ENCODE data around the gene TMEM156.
"Not testable (repeated sequence)": the region's sequence is repeated elsewhere in the genome, so short reads cannot be mapped to it uniquely, and the experiment has no call there.

TMEM156 gene

DNA sequence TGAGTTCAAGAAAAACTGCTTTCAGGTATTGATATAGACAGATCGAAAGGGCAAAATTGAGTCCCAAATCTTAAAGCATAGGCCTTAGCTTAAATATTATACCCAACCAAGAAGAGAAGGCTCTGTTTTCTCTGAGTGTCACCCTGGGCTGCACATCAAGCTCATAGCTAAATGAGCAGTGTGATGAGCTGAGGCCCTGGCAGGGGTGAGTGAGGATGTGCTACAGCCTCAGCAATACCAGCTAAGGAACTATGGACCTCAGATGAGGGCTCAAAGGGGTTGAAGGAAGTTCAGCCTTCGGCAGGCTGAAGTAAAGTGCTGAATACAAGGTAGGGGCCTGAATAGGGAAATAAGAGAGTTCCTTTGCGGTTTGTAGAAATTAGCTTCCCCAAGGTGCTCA is 85.3 kb downstream of the TMEM156 start:
- Histone ChIP-seq H3K23ac (ENCODE audit: low read length) (no peak overlapping the region), H3K27me3 (ENCODE audit: insufficient read depth, low read length, poor library complexity) (no peaks in the 10 kb centered on the region), H3K27ac (ENCODE audit: low read depth, low read length) (no peak overlapping the region), H2AK5ac (ENCODE audit: low read length) (no peak overlapping the region), H2BK5ac (ENCODE audit: low read length) (no peak overlapping the region), H3K9ac (ENCODE audit: low read length) (no peak overlapping the region), H3K56ac (ENCODE audit: low read length) (no peak overlapping the region), H3K79me1 (ENCODE audit: low read length) (no peaks in the 10 kb centered on the region), H3K4me2 (ENCODE audit: low read length) (no peak overlapping the region), H4K8ac (ENCODE audit: low read depth, low read length) (no peak overlapping the region), H3K36me3 (ENCODE audit: control insufficient read depth, insufficient read depth, low read length) (no peaks in the 10 kb centered on the region), H3K4me1 (ENCODE audit: control insufficient read depth, low read depth, low read length) (no peaks in the 10 kb centered on the region), H3K4me3 (ENCODE audit: low read length) (no peak overlapping the region), H3K79me2 (ENCODE audit: control insufficient read depth, insufficient read depth, low read length) (no peaks in the 10 kb centered on the region), H4K5ac (ENCODE audit: low read length) (no peak overlapping the region), H3K18ac (ENCODE audit: low read length) (no peak overlapping the region), H2BK120ac (ENCODE audit: low read depth, low read length) (no peak overlapping the region), H3K4ac (ENCODE audit: low read depth, low read length) (no peak overlapping the region), H2BK15ac (replicated peaks; ENCODE audit: low read depth) (no peak overlapping the region)
- DNase-seq, result no peak
- WGBS (ENCODE audit: extremely low coverage, insufficient coverage, low lambda C conversion rate), result no CpG with 5 or more reads among the region's 3 CpGs

DNA sequence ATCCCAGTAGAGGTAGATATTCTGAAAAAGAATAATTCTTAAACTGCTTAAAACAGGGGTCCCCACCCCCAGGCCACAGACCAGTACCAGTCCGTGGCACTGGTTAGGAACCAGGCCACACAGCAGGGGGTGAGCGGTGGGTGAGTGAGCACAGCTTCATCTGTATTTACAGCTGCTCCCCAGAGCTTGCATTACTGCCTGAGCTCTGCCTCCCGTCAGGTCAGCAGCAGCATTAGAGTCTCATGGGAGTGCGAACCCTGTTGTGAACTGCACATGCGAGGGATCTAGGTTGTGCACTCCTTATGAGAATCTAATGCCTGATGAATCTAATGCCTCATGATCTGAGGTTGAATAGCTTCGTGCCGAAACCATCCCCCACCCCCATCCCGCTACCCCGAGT is 87.8 kb downstream of the TMEM156 start:
- Histone ChIP-seq H3K27me3 (ENCODE audit: insufficient read depth, low read length, poor library complexity) (no peaks in the 10 kb centered on the region), H3K56ac (ENCODE audit: low read length) (no peak overlapping the region)
- no CpG with 5 or more reads among the region's 9 CpGs for WGBS (ENCODE audit: extremely low coverage, insufficient coverage, low lambda C conversion rate)

DNA sequence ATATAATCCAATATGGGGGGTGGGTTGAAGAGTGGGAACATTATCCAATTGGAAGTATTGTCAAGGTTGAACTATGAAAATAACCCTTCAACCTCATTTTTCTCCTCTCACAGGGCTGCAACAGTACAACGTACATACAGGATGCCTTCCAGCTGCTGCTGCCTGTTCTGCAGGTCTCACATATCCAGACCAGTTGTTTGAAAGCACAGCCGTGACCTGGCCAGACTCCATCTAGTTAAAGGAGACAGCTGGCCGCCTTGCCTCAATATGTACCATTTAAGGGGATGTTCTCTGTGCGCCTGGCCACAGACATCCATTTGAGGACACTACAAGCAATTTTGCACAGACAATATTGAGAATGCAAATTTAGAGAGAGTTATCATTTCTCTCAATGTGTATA is 88.9 kb downstream of the TMEM156 start:
- H3K27ac ChIP-seq (ENCODE audit: low read depth, low read length), result no peak overlapping the region
- H3K36me3 ChIP-seq (ENCODE audit: control insufficient read depth, insufficient read depth, low read length), result peaks cover 2% of the 10 kb centered on the region
- H3K79me1 ChIP-seq (ENCODE audit: low read length), result no peaks in the 10 kb centered on the region
- no peak overlapping the region for H2BK5ac ChIP-seq (ENCODE audit: low read length)
- H2BK15ac ChIP-seq (replicated peaks; ENCODE audit: low read depth), result no peak overlapping the region
- H3K4me1 ChIP-seq (ENCODE audit: control insufficient read depth, low read depth, low read length), result no peaks in the 10 kb centered on the region
- H2AK5ac ChIP-seq (ENCODE audit: low read length), result no peak overlapping the region
- WGBS (ENCODE audit: extremely low coverage, insufficient coverage, low lambda C conversion rate), result no CpG with 5 or more reads among the region's 4 CpGs
- no peak overlapping the region for H4K5ac ChIP-seq (ENCODE audit: low read length)
- H3K56ac ChIP-seq (ENCODE audit: low read length), result no peak overlapping the region
- no peak overlapping the region for H3K4me2 ChIP-seq (ENCODE audit: low read length)
- no peak overlapping the region for H3K4ac ChIP-seq (ENCODE audit: low read depth, low read length)
- no peak overlapping the region for H3K9ac ChIP-seq (ENCODE audit: low read length)
- no peak overlapping the region for H3K4me3 ChIP-seq (ENCODE audit: low read length)
- no peak overlapping the region for H3K23ac ChIP-seq (ENCODE audit: low read length)
- no peaks in the 10 kb centered on the region for H3K79me2 ChIP-seq (ENCODE audit: control insufficient read depth, insufficient read depth, low read length)
- H3K18ac ChIP-seq (ENCODE audit: low read length), result no peak overlapping the region
- H3K27me3 ChIP-seq (ENCODE audit: insufficient read depth, low read length, poor library complexity), result no peaks in the 10 kb centered on the region
- no peak overlapping the region for H4K8ac ChIP-seq (ENCODE audit: low read depth, low read length)
- no peak for DNase-seq
- no peak overlapping the region for H2BK120ac ChIP-seq (ENCODE audit: low read depth, low read length)

More for the DNA sequence above, 87.8 kb downstream of the TMEM156 start:
- Histone ChIP-seq H3K4me3 (ENCODE audit: low read length) (no peak overlapping the region), H3K9ac (ENCODE audit: low read length) (no peak overlapping the region), H4K5ac (ENCODE audit: low read length) (no peak overlapping the region), H4K8ac (ENCODE audit: low read depth, low read length) (no peak overlapping the region), H3K18ac (ENCODE audit: low read length) (no peak overlapping the region), H3K23ac (ENCODE audit: low read length) (no peak overlapping the region), H3K36me3 (ENCODE audit: control insufficient read depth, insufficient read depth, low read length) (peaks cover 2% of the 10 kb centered on the region), H2BK120ac (ENCODE audit: low read depth, low read length) (no peak overlapping the region), H3K79me1 (ENCODE audit: low read length) (no peaks in the 10 kb centered on the region), H3K4me1 (ENCODE audit: control insufficient read depth, low read depth, low read length) (no peaks in the 10 kb centered on the region), H3K79me2 (ENCODE audit: control insufficient read depth, insufficient read depth, low read length) (no peaks in the 10 kb centered on the region), H2BK15ac (replicated peaks; ENCODE audit: low read depth) (no peak overlapping the region), H2AK5ac (ENCODE audit: low read length) (no peak overlapping the region), H3K27ac (ENCODE audit: low read depth, low read length) (no peak overlapping the region), H3K4me2 (ENCODE audit: low read length) (no peak overlapping the region), H3K4ac (ENCODE audit: low read depth, low read length) (no peak overlapping the region), H2BK5ac (ENCODE audit: low read length) (no peak overlapping the region)
- no peak for DNase-seq

DNA sequence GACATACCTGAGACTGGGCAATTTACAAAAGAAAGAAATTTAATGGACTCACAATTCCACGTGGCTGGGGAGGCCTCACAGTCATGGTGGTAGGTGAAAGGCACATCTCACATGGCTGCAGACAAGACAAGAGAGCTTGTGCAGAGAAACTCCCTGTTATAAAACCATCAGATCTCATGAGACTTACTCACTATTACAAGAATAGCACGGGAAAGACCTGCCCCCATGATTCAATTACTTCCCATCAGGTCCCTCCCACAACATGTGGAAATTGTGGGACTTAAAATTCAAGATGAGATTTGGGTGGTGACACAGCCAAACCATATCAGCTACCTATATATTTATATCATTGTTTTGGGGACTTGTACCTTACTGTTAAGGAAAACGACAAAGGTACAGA is 90.3 kb downstream of the TMEM156 start:
- not testable (repeated sequence) for H3K27me3 ChIP-seq (ENCODE audit: insufficient read depth, low read length, poor library complexity); DNase-seq; H2BK5ac ChIP-seq (ENCODE audit: low read length); H3K4me1 ChIP-seq (ENCODE audit: control insufficient read depth, low read depth, low read length); H3K4me2 ChIP-seq (ENCODE audit: low read length); H2BK120ac ChIP-seq (ENCODE audit: low read depth, low read length); H3K18ac ChIP-seq (ENCODE audit: low read length); H3K27ac ChIP-seq (ENCODE audit: low read depth, low read length); H3K56ac ChIP-seq (ENCODE audit: low read length); H2BK15ac ChIP-seq (replicated peaks; ENCODE audit: low read depth); H4K5ac ChIP-seq (ENCODE audit: low read length); H3K79me1 ChIP-seq (ENCODE audit: low read length); H3K4me3 ChIP-seq (ENCODE audit: low read length); H3K36me3 ChIP-seq (ENCODE audit: control insufficient read depth, insufficient read depth, low read length); H3K79me2 ChIP-seq (ENCODE audit: control insufficient read depth, insufficient read depth, low read length); H2AK5ac ChIP-seq (ENCODE audit: low read length); H3K23ac ChIP-seq (ENCODE audit: low read length); H3K4ac ChIP-seq (ENCODE audit: low read depth, low read length); H3K9ac ChIP-seq (ENCODE audit: low read length); H4K8ac ChIP-seq (ENCODE audit: low read depth, low read length)
- WGBS (ENCODE audit: extremely low coverage, insufficient coverage, low lambda C conversion rate), result no CpG with 5 or more reads among the region's 3 CpGs

DNA sequence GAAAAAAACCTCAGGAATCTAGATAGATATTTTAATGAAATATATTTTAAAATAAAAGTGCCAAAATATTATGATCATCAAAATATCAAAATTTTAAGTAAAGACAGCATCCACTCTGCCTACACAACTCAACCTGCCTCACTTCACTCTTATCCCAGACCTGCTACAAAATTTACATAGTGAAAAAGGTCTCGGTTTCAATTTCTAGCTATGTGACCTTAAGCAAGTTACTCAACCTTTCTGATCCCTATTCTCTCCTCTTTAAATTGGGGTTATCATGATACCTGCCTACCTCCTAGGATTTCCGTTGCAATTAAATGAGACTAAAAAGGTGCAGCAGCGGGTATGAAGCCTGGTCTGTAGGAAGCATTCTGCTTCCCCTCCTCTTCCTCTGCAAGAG is 91.7 kb downstream of the TMEM156 start:
- Histone ChIP-seq H3K9ac (ENCODE audit: low read length) (no peak overlapping the region), H2AK5ac (ENCODE audit: low read length) (no peak overlapping the region), H3K4me3 (ENCODE audit: low read length) (no peak overlapping the region), H3K79me1 (ENCODE audit: low read length) (no peaks in the 10 kb centered on the region), H3K27ac (ENCODE audit: low read depth, low read length) (no peak overlapping the region), H2BK120ac (ENCODE audit: low read depth, low read length) (no peak overlapping the region), H3K36me3 (ENCODE audit: control insufficient read depth, insufficient read depth, low read length) (peaks cover 2% of the 10 kb centered on the region), H4K5ac (ENCODE audit: low read length) (no peak overlapping the region), H3K23ac (ENCODE audit: low read length) (no peak overlapping the region), H3K4me1 (ENCODE audit: control insufficient read depth, low read depth, low read length) (no peaks in the 10 kb centered on the region), H3K27me3 (ENCODE audit: insufficient read depth, low read length, poor library complexity) (no peaks in the 10 kb centered on the region), H3K79me2 (ENCODE audit: control insufficient read depth, insufficient read depth, low read length) (no peaks in the 10 kb centered on the region), H2BK5ac (ENCODE audit: low read length) (no peak overlapping the region), H3K18ac (ENCODE audit: low read length) (no peak overlapping the region), H2BK15ac (replicated peaks; ENCODE audit: low read depth) (no peak overlapping the region), H3K4ac (ENCODE audit: low read depth, low read length) (no peak overlapping the region), H3K4me2 (ENCODE audit: low read length) (no peak overlapping the region), H4K8ac (ENCODE audit: low read depth, low read length) (no peak overlapping the region), H3K56ac (ENCODE audit: low read length) (no peak overlapping the region)
- DNase-seq, result no peak
- WGBS (ENCODE audit: extremely low coverage, insufficient coverage, low lambda C conversion rate), result no CpG with 5 or more reads among the region's 3 CpGs

DNA sequence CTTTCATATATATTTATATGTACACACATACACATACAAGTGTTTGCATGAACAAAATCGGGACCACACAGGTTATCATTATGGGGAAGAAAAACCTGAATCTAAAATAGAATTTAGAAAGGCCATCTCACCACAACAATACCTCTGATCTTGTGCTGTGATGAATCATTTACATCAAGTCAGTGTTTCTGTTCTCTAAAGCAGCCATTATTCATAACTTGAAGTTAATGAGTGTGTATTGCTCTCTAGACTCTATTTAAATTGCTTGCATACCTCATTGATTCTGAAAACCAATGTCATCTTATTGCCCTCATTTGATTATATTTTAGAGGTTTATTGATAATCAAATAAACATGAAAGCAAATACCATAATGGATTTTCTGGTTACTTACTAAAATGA is 93.0 kb downstream of the TMEM156 start:
- Histone ChIP-seq H3K27me3 (ENCODE audit: insufficient read depth, low read length, poor library complexity) (no peaks in the 10 kb centered on the region), H3K79me1 (ENCODE audit: low read length) (no peaks in the 10 kb centered on the region), H2BK5ac (ENCODE audit: low read length) (no peak overlapping the region), H3K4me3 (ENCODE audit: low read length) (no peak overlapping the region), H3K79me2 (ENCODE audit: control insufficient read depth, insufficient read depth, low read length) (no peaks in the 10 kb centered on the region), H4K5ac (ENCODE audit: low read length) (no peak overlapping the region), H2AK5ac (ENCODE audit: low read length) (no peak overlapping the region), H3K56ac (ENCODE audit: low read length) (no peak overlapping the region), H3K23ac (ENCODE audit: low read length) (no peak overlapping the region), H3K27ac (ENCODE audit: low read depth, low read length) (no peak overlapping the region), H3K18ac (ENCODE audit: low read length) (no peak overlapping the region), H3K4me2 (ENCODE audit: low read length) (no peak overlapping the region), H3K4ac (ENCODE audit: low read depth, low read length) (no peak overlapping the region), H2BK15ac (replicated peaks; ENCODE audit: low read depth) (no peak overlapping the region), H3K4me1 (ENCODE audit: control insufficient read depth, low read depth, low read length) (no peaks in the 10 kb centered on the region), H2BK120ac (ENCODE audit: low read depth, low read length) (no peak overlapping the region), H3K9ac (ENCODE audit: low read length) (no peak overlapping the region), H4K8ac (ENCODE audit: low read depth, low read length) (no peak overlapping the region), H3K36me3 (ENCODE audit: control insufficient read depth, insufficient read depth, low read length) (peaks cover 2% of the 10 kb centered on the region)
- no peak for DNase-seq
- WGBS (ENCODE audit: extremely low coverage, insufficient coverage, low lambda C conversion rate), result no CpG with 5 or more reads among the region's 1 CpG

Data from mesendoderm (in vitro differentiated cells).